ENCODE results near the gene TENT5D.
"Not testable (repeated sequence)": the region's sequence is repeated elsewhere in the genome, so short reads cannot be mapped to it uniquely, and the experiment has no call there.

TENT5D gene

GRCh38 chrX:80420147-80420546 lies at the start of gene TENT5D:
TSS of gene TENT5D (plus strand) at chrX:80420447. CDS start at chrX:80442540, 22,093 bp downstream.
- DNase-seq, result no peak
- in situ Hi-C loops (cut with HindIII; ENCODE audit: low pct_ligation_motif_present, low pct_unique_long_range_greater_than_20kb, low sequenced_read_pairs), result no loop called here

DNA sequence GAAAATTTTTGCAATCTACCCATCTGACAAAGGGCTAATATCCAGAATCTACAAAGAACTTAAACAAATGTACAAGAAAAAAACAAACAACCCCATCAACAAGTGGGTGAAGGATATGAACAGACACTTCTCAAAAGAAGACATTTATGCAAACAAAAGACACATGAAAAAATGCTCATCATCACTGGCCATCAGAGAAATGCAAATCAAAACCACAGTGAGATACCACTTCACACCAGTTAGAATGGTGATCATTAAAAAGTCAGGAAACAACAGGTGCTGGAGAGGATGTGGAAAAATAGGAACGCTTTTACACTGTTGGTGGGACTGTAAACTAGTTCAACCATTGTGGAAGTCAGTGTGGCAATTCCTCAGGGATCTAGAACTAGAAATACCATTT lies 34.6 kb upstream of the TENT5D start:
- in situ Hi-C loops (cut with HindIII; ENCODE audit: low pct_ligation_motif_present, low pct_unique_long_range_greater_than_20kb, low sequenced_read_pairs); DNase-seq: not testable (repeated sequence)

- in situ Hi-C loops (cut with HindIII; ENCODE audit: low pct_ligation_motif_present, low pct_unique_long_range_greater_than_20kb, low sequenced_read_pairs), result no loop called here
Measured at GRCh38 chrX:80388206-80388605, 32.0 kb upstream of the TENT5D start.

GRCh38 chrX:80412042-80412441 lies 8.2 kb upstream of the TENT5D start:
- no peak for DNase-seq
- in situ Hi-C loops (cut with HindIII; ENCODE audit: low pct_ligation_motif_present, low pct_unique_long_range_greater_than_20kb, low sequenced_read_pairs), result no loop called here

More at GRCh38 chrX:80388206-80388605, 32.0 kb upstream of the TENT5D start:
- DNase-seq, result no peak

DNA sequence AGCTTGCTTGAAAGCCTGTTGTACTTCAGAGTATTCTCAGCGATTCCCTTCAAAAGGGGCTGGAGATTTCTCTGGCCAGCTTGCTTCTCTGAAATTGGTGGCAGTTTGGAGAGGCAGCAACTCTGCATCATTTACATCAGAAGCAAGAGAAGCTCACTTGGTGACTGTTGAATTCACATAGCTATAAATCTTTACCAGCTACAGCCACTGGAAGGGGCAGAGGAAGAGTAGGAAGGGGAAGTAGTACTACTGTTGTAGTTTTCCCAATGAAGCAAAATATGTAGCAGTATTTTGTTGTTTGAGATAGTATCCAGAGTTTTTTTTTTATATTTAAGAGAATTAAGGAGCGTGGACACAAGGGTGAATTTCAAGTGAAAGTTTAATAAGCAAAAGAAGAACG lies 2.8 kb downstream of the TENT5D start:
- in situ Hi-C loops (cut with HindIII; ENCODE audit: low pct_ligation_motif_present, low pct_unique_long_range_greater_than_20kb, low sequenced_read_pairs), result no loop called here
- DNase-seq, result no peak

GRCh38 chrX:80423744-80424143 lies 3.5 kb downstream of the TENT5D start:
- in situ Hi-C loops (cut with HindIII; ENCODE audit: low pct_ligation_motif_present, low pct_unique_long_range_greater_than_20kb, low sequenced_read_pairs), result no loop called here
- no peak for DNase-seq

DNA sequence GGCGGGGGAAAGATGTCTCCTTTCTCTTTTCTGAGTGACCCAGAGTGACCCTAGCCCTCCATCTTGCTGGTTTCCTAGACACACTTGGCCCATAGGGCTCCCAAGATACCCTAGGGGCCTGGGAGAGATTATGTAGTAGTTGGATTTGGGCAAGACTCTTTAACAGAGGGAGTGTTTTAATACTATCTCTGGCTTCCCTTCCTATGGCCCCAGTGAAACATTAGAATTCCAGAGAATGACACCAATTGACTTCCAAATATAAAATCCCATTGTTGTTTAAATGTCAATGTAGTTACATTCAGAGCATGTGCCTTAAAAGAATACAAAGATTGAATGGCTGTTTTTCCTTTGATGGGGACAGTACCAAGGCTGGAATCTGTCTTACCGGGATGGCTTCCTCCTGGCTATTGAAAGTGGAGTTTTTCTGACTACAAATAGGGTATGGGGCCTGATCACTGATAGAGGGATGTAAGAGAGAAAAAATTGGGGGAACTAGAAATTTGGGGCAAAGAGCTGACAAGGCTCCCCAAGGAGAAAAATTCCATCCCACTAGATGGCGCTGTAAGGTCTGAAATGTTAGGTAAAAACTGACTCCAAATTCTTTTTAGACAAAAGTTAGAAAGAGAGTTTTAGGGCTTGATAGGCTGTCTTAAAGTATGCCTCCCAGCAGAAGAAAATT lies 10.7 kb downstream of the TENT5D start:
- peak; percentile 5 for DNase-seq
- in situ Hi-C loops (cut with HindIII; ENCODE audit: low pct_ligation_motif_present, low pct_unique_long_range_greater_than_20kb, low sequenced_read_pairs), result no loop called here

DNA sequence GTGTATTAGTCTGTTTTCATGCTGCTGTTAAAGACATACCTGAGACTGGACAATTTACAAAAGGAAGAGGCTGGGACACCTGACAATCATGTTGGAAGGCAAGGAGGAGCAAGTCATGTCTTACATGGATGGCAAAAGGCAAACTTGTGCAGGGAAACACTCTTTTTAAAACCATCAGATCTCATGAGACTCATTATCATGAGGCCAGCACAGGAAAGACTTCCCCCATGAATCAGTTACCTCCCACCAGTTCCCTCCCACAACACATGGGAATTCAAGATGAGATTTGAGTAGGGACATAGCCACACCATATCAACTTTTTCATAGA lies 11.2 kb downstream of the TENT5D start:
- DNase-seq, result no peak
- in situ Hi-C loops (cut with HindIII; ENCODE audit: low pct_ligation_motif_present, low pct_unique_long_range_greater_than_20kb, low sequenced_read_pairs), result no loop called here

- in situ Hi-C loops (cut with HindIII; ENCODE audit: low pct_ligation_motif_present, low pct_unique_long_range_greater_than_20kb, low sequenced_read_pairs), result no loop called here
- no peak for DNase-seq
Measured at GRCh38 chrX:80432441-80432840, 12.2 kb downstream of the TENT5D start.

DNA sequence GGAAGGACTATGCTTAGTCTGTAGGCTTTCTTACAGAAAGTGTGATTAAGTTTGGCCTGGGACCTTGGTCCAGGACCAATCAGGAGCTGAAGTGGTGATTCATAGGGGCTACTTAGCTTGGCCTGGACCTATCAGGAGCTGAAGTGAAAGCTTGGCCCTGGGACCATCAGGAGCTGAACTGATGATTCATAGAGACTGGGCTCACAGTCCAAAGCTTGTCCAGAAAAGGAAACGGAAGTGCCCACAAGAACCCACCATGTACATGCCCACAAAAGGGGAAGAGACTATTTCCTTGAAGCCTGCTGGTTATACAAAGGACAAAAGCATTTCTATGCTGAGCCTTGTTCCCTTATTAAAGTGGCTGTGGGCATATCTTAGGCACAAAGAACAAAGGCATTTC lies 12.6 kb downstream of the TENT5D start:
- no peak for DNase-seq
- in situ Hi-C loops (cut with HindIII; ENCODE audit: low pct_ligation_motif_present, low pct_unique_long_range_greater_than_20kb, low sequenced_read_pairs), result no loop called here

DNA sequence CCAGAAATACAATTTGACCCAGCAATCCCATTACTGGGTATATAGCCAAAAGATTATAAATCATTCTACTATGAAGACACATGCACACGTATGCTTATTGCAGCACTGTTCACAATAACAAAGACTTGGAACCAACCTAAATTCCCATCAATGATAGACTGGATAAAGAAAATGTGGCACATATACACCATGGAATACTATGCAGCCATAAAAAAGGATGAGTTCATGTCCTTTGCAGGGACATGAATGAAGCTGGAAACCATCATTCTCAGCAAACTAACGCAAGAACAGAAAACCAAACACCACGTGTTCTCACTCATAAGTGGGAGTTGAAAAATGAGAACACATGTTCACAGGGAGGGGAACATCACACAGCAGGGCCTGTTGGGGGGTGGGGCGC lies 47.9 kb downstream of the TENT5D start:
- in situ Hi-C loops (cut with HindIII; ENCODE audit: low pct_ligation_motif_present, low pct_unique_long_range_greater_than_20kb, low sequenced_read_pairs); DNase-seq: not testable (repeated sequence)

DNA sequence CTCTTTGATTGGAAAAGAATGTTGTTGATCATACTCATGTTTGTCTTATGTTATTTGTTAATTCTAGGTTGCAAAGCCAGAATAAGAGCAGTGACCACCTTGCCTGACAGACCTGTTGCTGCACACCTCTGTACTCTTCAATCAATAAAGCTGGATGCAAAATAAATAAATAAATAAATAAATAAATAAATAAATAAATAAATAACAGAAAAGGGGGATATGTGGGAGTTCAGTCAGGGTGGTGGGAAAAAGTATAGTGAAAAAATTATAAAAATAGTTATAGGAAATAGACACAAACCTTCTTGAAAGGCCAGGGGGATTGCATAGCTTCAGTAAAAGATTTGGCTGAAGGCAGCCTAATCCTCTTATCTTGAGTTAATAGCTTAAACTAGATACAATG lies 51.3 kb downstream of the TENT5D start:
- no peak for DNase-seq
- in situ Hi-C loops (cut with HindIII; ENCODE audit: low pct_ligation_motif_present, low pct_unique_long_range_greater_than_20kb, low sequenced_read_pairs), result no loop called here

DNA sequence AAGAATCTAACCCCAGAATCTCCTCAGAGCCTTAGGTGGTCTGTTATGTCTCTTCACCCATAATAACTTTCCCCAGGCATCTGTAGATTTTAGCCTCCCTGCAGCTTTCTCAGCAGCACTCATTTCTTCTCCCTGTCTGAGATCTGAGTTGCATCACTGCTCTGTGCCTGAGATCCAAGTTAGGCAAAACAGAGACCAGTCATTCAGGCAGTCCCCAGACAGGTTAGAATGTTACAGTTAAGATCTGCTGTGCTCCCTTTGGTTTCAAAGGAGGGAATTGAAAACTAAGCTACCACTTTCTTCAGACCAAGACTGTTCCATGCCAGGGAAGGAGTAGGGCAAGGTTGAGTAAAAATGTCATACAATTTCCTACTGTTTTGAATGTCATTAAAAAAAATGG lies 65.3 kb downstream of the TENT5D start:
- in situ Hi-C loops (cut with HindIII; ENCODE audit: low pct_ligation_motif_present, low pct_unique_long_range_greater_than_20kb, low sequenced_read_pairs), result no loop called here
- DNase-seq, result no peak

- in situ Hi-C loops (cut with HindIII; ENCODE audit: low pct_ligation_motif_present, low pct_unique_long_range_greater_than_20kb, low sequenced_read_pairs), result no loop called here
Measured at GRCh38 chrX:80486299-80486698, 66.1 kb downstream of the TENT5D start.

DNA sequence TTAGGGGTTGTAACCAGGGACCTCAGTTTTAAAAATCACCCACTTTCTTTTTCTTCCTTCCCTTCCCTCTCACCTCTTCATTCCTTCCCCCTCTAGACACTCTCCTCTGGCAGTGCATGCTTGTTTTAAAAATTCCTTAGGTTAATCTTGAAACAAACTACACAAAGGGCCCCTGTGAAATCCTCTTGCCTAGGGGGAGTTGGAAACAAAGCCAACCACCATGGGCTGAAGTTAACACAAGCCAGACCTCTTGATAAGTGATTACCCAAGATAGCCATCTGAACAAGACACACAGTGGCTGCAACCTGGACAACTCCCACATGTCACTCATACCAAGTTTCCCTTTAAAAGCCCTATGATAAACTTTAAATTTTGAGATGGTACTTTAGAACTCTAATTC lies 68.9 kb downstream of the TENT5D start:
- DNase-seq, result no peak
- in situ Hi-C loops (cut with HindIII; ENCODE audit: low pct_ligation_motif_present, low pct_unique_long_range_greater_than_20kb, low sequenced_read_pairs), result no loop called here

More at GRCh38 chrX:80486299-80486698, 66.1 kb downstream of the TENT5D start:
- DNase-seq, result no peak

Data from ACHN (cell line).